Stimulated activated CD4-positive, alpha-beta T cell treated with anti-CD3 and anti-CD28 coated beads, Interleukin-4, amount 100 ng/mL, for 4 hours (primary cell): Measurements from ENCODE around the gene ANXA3.

Experiments used
- DNase-seq, 2 experiments: peaks; one replicate each; pipeline ENCODE4 v3.0.0-alpha.2; 2020

Gene ANXA3

DNA sequence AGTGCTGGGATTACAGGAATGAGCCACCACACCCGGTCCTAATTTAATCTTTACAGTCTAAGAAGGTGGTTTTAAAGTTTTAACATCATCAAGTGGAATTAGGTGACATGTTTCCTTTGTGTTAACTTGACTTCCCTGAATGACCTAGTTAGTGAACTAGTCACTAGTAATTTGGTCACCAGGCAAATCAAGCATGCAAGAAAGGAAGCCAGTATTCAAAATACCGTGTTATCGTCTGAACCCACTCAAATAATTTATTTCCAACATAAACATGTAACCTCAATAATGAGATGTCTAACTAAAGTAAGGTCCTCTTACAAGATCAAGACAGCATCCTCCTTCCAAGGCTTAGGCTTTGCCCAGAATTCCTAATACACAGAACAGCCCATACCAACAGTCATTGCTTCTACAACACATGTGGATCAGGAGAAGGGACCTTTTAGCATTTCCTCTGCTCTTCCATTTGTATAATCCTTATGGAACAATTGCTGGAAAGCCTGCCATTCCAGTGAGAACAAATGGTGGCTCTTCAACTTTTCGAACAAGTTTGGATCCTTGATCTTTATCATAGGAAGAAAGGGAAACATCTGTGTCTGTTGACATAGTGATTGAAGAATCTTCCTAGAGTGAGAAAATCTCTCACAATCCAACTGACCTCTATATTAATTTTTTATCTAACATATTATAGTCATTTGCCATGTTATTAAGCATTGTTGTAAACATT is 97.2 kb downstream of the ANXA3 start:
- DNase-seq = no peak

DNA sequence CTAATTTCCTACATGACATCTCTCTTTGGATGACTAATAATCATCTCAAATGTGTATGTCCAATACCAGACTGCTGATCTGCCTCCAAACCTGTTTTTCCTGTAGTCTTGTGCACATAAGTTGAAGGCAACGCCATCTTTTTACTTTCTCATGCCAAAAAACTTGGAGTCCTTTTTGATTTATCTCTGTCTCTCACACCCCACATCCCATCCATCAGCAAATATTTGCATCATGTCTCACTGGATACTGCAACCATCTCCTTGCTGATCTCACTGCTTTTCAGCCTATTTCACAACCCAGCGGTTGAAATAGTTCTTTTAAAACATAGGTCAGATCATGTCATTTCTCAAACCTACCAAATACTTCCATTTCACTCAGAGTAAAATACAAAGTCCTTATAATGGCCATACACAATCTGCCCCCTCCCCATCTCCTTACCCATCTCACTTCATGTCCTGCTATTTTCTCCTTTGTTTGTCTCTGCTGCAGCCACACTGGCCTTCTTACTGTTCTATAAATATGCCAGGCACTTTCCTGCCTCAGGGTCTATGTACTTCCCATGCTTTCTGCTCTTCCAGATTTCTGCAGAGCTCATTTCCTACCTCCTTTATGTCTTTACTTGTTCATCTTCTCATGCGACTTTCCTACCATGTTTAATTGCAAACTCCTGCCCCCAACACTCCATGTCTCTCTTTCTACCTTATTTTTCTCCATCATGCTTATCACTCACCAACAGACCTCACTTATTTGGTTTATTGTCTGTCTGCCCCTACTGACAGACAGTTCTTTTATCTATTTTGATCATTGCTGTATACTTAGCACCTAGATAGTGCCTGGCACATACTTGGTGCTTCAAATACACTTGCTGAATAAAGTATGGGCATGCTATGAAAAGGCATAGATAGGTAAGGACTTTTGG is 98.8 kb downstream of the ANXA3 start:
- no peak for DNase-seq

DNA sequence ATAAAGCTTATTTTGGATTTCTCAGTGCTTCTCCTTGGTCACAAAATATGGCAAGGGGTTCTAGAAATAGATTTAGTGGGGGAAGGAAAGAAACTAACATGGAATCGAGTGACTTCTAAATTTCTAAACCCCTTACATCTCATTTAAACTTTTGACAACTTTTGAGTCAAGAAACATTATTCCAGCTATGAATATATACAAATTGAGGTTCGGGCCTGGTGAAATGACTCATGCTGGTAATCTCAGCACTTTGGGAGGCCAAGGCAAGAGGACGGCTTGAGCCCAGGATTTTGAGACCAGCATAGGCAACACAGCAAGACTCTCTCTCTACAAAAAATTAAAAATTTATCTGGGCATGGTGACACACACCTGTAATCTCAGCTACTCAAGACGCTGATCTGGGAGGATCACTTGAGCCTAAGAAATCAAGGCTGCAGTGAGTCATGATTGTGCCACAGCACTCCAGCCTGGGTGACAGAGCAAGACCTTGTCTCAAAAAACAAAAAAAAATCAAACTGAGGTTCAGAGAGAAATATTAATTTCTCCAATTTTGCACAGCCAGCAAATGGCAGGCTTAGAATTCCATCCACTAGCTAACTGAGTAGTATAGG is 99.8 kb downstream of the ANXA3 start:
- no peak for DNase-seq

GRCh38 chr4:78652282-78652876 is 100.8 kb downstream of the ANXA3 start:
- no peak for DNase-seq

- no peak for DNase-seq
Measured at GRCh38 chr4:78653655-78654054, 102.1 kb downstream of the ANXA3 start.

DNA sequence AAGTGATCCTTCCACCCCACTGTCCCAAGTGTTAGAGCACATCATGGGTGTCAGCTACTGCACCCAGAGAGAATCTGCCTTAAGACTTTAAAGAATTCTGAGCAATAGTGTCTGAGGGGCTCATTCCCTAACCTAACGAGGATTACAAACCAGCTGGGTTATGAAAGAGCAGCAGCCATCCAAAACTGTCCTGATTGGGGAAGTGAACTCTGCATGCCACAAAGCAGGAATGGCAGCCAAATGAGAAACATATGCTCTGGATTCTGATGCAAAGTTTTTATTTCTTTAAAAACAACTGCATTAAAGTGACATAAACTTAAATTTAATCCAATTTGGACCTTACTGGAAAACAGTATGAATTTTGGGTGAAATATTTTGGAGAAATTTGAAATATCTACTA is 103.2 kb downstream of the ANXA3 start:
- no peak for DNase-seq

- no peak for DNase-seq
Measured at GRCh38 chr4:78656968-78657445, 105.4 kb downstream of the ANXA3 start.

- no peak for DNase-seq
Measured at GRCh38 chr4:78659264-78659663, 107.7 kb downstream of the ANXA3 start.

- DNase-seq = no peak
Measured at GRCh38 chr4:78659665-78660064, 108.1 kb downstream of the ANXA3 start.
